Osteoblast (primary cell): ENCODE results near the gene FUOM. TPM values are rescaled to one million over a fixed set of nuclear protein-coding genes. Genes with fewer than 3 reads are reported as not detected.

Source experiments
- DNase-seq: peaks from one replicate; pipeline ENCODE4 v3.0.0; 2011; ENCODE audit warnings: low spot score, mixed read lengths; ENCODE audit not compliant: insufficient read length; ENCODE audit errors: missing footprints
- H2AFZ ChIP-seq: 2 replicates; pipeline ENCODE4 v1.6.0; 2011; ENCODE audit warnings: mild to moderate bottlenecking, low read length
- H3K27ac ChIP-seq: 2 replicates; pipeline ENCODE4 v1.5.1; 2011; ENCODE audit warnings: mild to moderate bottlenecking, low read depth, low read length, moderate library complexity
- H3K27me3 ChIP-seq: 2 replicates; pipeline ENCODE4 v1.6.0; 2012; ENCODE audit warnings: mild to moderate bottlenecking, control low read depth, inconsistent platforms, low read length, moderate library complexity; ENCODE audit not compliant: insufficient read depth
- H3K36me3 ChIP-seq: 2 replicates; pipeline ENCODE4 v1.5.1; 2011; ENCODE audit warnings: mild to moderate bottlenecking, low read length, control low read depth, moderate library complexity; ENCODE audit not compliant: insufficient read depth
- H3K4me1 ChIP-seq: 2 replicates; pipeline ENCODE4 v1.5.1; 2011; ENCODE audit warnings: mild to moderate bottlenecking, low read length, control low read depth, moderate library complexity; ENCODE audit not compliant: insufficient read depth
- H3K4me2 ChIP-seq: 2 replicates; pipeline ENCODE4 v1.6.0; 2011; ENCODE audit warnings: mild to moderate bottlenecking, low read length; ENCODE audit not compliant: insufficient read depth
- H3K4me3 ChIP-seq: fragments of 200-600 bp; sonication (generic); 3 replicates; pipeline ENCODE4 v1.5.1; 2012; ENCODE audit warnings: mild to moderate bottlenecking, low read length, inconsistent platforms; ENCODE audit not compliant: insufficient read depth
- H3K79me2 ChIP-seq: 2 replicates; pipeline ENCODE4 v1.6.0; 2012; ENCODE audit warnings: mild to moderate bottlenecking, low read length, control low read depth, inconsistent platforms; ENCODE audit not compliant: insufficient read depth
- H3K9me3 ChIP-seq: 2 replicates; pipeline ENCODE4 v1.5.1; 2011; ENCODE audit warnings: low read depth, low read length, control low read depth
- H4K20me1 ChIP-seq: 2 replicates; pipeline ENCODE4 v1.6.0; 2012; ENCODE audit warnings: mild to moderate bottlenecking, low read length, control low read depth; ENCODE audit not compliant: insufficient read depth
- CTCF ChIP-seq: IDR thresholded peaks from 2 replicates; pipeline ENCODE4 v1.5.1; 2011; ENCODE audit warnings: mild to moderate bottlenecking, low read depth, low read length, moderate library complexity; ENCODE audit errors: extremely low read depth
- total RNA-seq: library from RNA; depleted of rRNA; stranded (reverse); fragments of >200 nt; gene quantifications from 2 replicates; pipeline ENCODE4 v1.2.3, GENCODE V29; 2012

Gene FUOM
- total RNA-seq, 1 donor: 5.1 TPM

GRCh38 chr10:133346413-133346812, 11.4 kb downstream of the FUOM start:
- H3K36me3 ChIP-seq: no peaks in the 10 kb centered on the region
- H3K27ac ChIP-seq: no peak overlapping the region
- no peak overlapping the region for H2AFZ ChIP-seq
- H3K79me2 ChIP-seq: no peaks in the 10 kb centered on the region
- peaks cover 5% of the 10 kb centered on the region for H3K27me3 ChIP-seq
- DNase-seq: no peak
- H3K4me3 ChIP-seq: no peak overlapping the region
- H3K4me2 ChIP-seq: no peak overlapping the region
- no peak for TF ChIP-seq CTCF
- H4K20me1 ChIP-seq: no peaks in the 10 kb centered on the region
- no peaks in the 10 kb centered on the region for H3K9me3 ChIP-seq
- no peaks in the 10 kb centered on the region for H3K4me1 ChIP-seq

GRCh38 chr10:133344236-133344635, 13.6 kb downstream of the FUOM start:
- no peaks in the 10 kb centered on the region for H4K20me1 ChIP-seq
- H3K4me3 ChIP-seq: no peak overlapping the region
- H3K4me1 ChIP-seq: no peaks in the 10 kb centered on the region
- no peaks in the 10 kb centered on the region for H3K9me3 ChIP-seq
- peaks cover 5% of the 10 kb centered on the region for H3K27me3 ChIP-seq
- DNase-seq: no peak
- no peak overlapping the region for H3K27ac ChIP-seq
- no peak overlapping the region for H2AFZ ChIP-seq
- no peak for TF ChIP-seq CTCF
- no peak overlapping the region for H3K4me2 ChIP-seq
- H3K79me2 ChIP-seq: no peaks in the 10 kb centered on the region
- H3K36me3 ChIP-seq: no peaks in the 10 kb centered on the region

GRCh38 chr10:133343558-133343957, 14.3 kb downstream of the FUOM start:
- DNase-seq: no peak
- Histone ChIP-seq H3K27ac (no peak overlapping the region), H3K9me3 (no peaks in the 10 kb centered on the region), H2AFZ (no peak overlapping the region), H3K79me2 (no peaks in the 10 kb centered on the region), H3K27me3 (peaks cover 5% of the 10 kb centered on the region), H3K36me3 (no peaks in the 10 kb centered on the region), H3K4me1 (no peaks in the 10 kb centered on the region), H3K4me3 (no peak overlapping the region), H3K4me2 (no peak overlapping the region), H4K20me1 (no peaks in the 10 kb centered on the region)
- no peak for TF ChIP-seq CTCF

- no peak overlapping the region for H3K4me2 ChIP-seq
Measured at GRCh38 chr10:133342942-133343341, 14.9 kb downstream of the FUOM start.

More at GRCh38 chr10:133342942-133343341, 14.9 kb downstream of the FUOM start:
- DNase-seq: no peak
- no peak overlapping the region for H3K4me3 ChIP-seq
- no peaks in the 10 kb centered on the region for H3K9me3 ChIP-seq
- H3K27ac ChIP-seq: no peak overlapping the region
- no peaks in the 10 kb centered on the region for H3K36me3 ChIP-seq
- no peak for TF ChIP-seq CTCF
- H3K4me1 ChIP-seq: no peaks in the 10 kb centered on the region
- H3K27me3 ChIP-seq: peaks cover 5% of the 10 kb centered on the region
- no peaks in the 10 kb centered on the region for H4K20me1 ChIP-seq
- no peak overlapping the region for H2AFZ ChIP-seq
- H3K79me2 ChIP-seq: no peaks in the 10 kb centered on the region
